GM15510 (cell line): Measurements from ENCODE around the gene GLT8D2.

Experiments
- POLR2A ChIP-seq: IDR thresholded peaks from 3 replicates; pipeline ENCODE4 v1.6.1; 2011; ENCODE audit warnings: borderline replicate concordance; ENCODE audit not compliant: insufficient read length; ENCODE audit errors: extremely low read depth

The GLT8D2 gene

GRCh38 chr12:104059963-104060362 is 10.0 kb upstream of the GLT8D2 start:
- no peak for TF ChIP-seq POLR2A

GRCh38 chr12:104058802-104059201 is 8.8 kb upstream of the GLT8D2 start:
- TF ChIP-seq POLR2A, result no peak

GRCh38 chr12:104057771-104058197 is 7.8 kb upstream of the GLT8D2 start:
- TF ChIP-seq POLR2A, result no peak

GRCh38 chr12:104056419-104056972 is 6.5 kb upstream of the GLT8D2 start:
- no peak for TF ChIP-seq POLR2A

- TF ChIP-seq POLR2A, result no peak
Measured at GRCh38 chr12:104055686-104056388, 5.8 kb upstream of the GLT8D2 start.

GRCh38 chr12:104054681-104055346 is 4.8 kb upstream of the GLT8D2 start:
- no peak for TF ChIP-seq POLR2A

- TF ChIP-seq POLR2A, result no peak
Measured at GRCh38 chr12:104050436-104050835, 449 bp upstream of the GLT8D2 start.

- no peak for TF ChIP-seq POLR2A
Measured at GRCh38 chr12:104049278-104049902, 597 bp downstream of the GLT8D2 start.

- TF ChIP-seq POLR2A, result no peak
Measured at GRCh38 chr12:104048811-104049210, 1.2 kb downstream of the GLT8D2 start.

GRCh38 chr12:104048162-104048561 is 1.8 kb downstream of the GLT8D2 start:
- no peak for TF ChIP-seq POLR2A

- TF ChIP-seq POLR2A, result no peak
Measured at GRCh38 chr12:104046306-104046705, 3.7 kb downstream of the GLT8D2 start.

GRCh38 chr12:104044158-104044557 is 5.8 kb downstream of the GLT8D2 start:
- no peak for TF ChIP-seq POLR2A

GRCh38 chr12:104042580-104042979 is 7.4 kb downstream of the GLT8D2 start:
- no peak for TF ChIP-seq POLR2A

GRCh38 chr12:104026841-104027599 is 23.0 kb downstream of the GLT8D2 start:
- TF ChIP-seq POLR2A, result no peak

GRCh38 chr12:104025771-104026170 is 24.2 kb downstream of the GLT8D2 start:
- TF ChIP-seq POLR2A, result no peak

- no peak for TF ChIP-seq POLR2A
Measured at GRCh38 chr12:104024348-104024747, 25.6 kb downstream of the GLT8D2 start.

GRCh38 chr12:104023710-104024109 is 26.3 kb downstream of the GLT8D2 start:
- no peak for TF ChIP-seq POLR2A
